BLaER1 (cell line): ENCODE measurements around the gene GATB.
A peak's percentile ranks its signal among the peaks of the same experiment; 100 is the strongest.

Source experiments
- H3K27ac ChIP-seq: shearing (Covaris generic); formaldehyde crosslinking; 2 replicates; pipeline ENCODE4 v1.8.1; 2022
- H3K27me3 ChIP-seq: shearing (Covaris generic); formaldehyde crosslinking; 2 replicates; pipeline ENCODE4 v1.8.1; 2022
- H3K36me3 ChIP-seq: shearing (Covaris generic); formaldehyde crosslinking; 2 replicates; pipeline ENCODE4 v1.8.1; 2022
- H3K4me1 ChIP-seq: shearing (Covaris generic); formaldehyde crosslinking; 2 replicates; pipeline ENCODE4 v1.8.1; 2022
- H3K4me2 ChIP-seq: shearing (Covaris generic); formaldehyde crosslinking; 2 replicates; pipeline ENCODE4 v1.8.1; 2022
- H3K4me3 ChIP-seq: shearing (Covaris generic); formaldehyde crosslinking; 2 replicates; pipeline ENCODE4 v1.8.1; 2022
- H3K9ac ChIP-seq: shearing (Covaris generic); formaldehyde crosslinking; 2 replicates; pipeline ENCODE4 v1.8.1; 2022
- H3K9me3 ChIP-seq: shearing (Covaris generic); formaldehyde crosslinking; 2 replicates; pipeline ENCODE4 v1.8.1; 2022
- H4K20me1 ChIP-seq: shearing (Covaris generic); formaldehyde crosslinking; 2 replicates; pipeline ENCODE4 v1.8.1; 2022
- Cebpa-rat ChIP-seq: shearing (Covaris generic); IDR thresholded peaks from 2 replicates; pipeline ENCODE4 v1.8.1; 2022

Gene GATB

GRCh38 chr4:151718984-151719955 lies 41.5 kb downstream of the GATB start:
- H3K4me1 ChIP-seq, result peaks cover 68% of the 10 kb centered on the region

GRCh38 chr4:151717909-151718628 lies 42.7 kb downstream of the GATB start:
- H3K27me3 ChIP-seq, result no peaks in the 10 kb centered on the region
- H3K4me3 ChIP-seq, result peak overlapping the region; percentile 37; the same call in 1 of the 2 replicates
- peaks cover 14% of the 10 kb centered on the region for H3K36me3 ChIP-seq
- H3K9ac ChIP-seq, result peak overlapping the region; percentile 59; the same call in 1 of the 2 replicates
- no peaks in the 10 kb centered on the region for H4K20me1 ChIP-seq
- peak overlapping the region; percentile 88 for H3K4me2 ChIP-seq
- no peak for TF ChIP-seq Cebpa-rat
- H3K9me3 ChIP-seq, result no peaks in the 10 kb centered on the region
- peak overlapping the region; percentile 68 for H3K27ac ChIP-seq
- peaks cover 66% of the 10 kb centered on the region for H3K4me1 ChIP-seq

More at GRCh38 chr4:151718984-151719955, 41.5 kb downstream of the GATB start:
- TF ChIP-seq Cebpa-rat, result no peak
- peak overlapping the region; percentile 88 for H3K4me2 ChIP-seq
- peak overlapping the region; percentile 59; the same call in 1 of the 2 replicates for H3K9ac ChIP-seq
- no peaks in the 10 kb centered on the region for H4K20me1 ChIP-seq
- no peak overlapping the region for H3K4me3 ChIP-seq
- H3K9me3 ChIP-seq, result no peaks in the 10 kb centered on the region
- no peaks in the 10 kb centered on the region for H3K27me3 ChIP-seq
- H3K36me3 ChIP-seq, result peaks cover 4% of the 10 kb centered on the region; the same call in 1 of the 2 replicates
- H3K27ac ChIP-seq, result peak overlapping the region; percentile 68

GRCh38 chr4:151717314-151717713 lies 43.5 kb downstream of the GATB start:
- H3K9ac ChIP-seq, result peak overlapping the region; percentile 59; the same call in 1 of the 2 replicates
- H3K4me1 ChIP-seq, result peaks cover 66% of the 10 kb centered on the region
- H3K36me3 ChIP-seq, result peaks cover 17% of the 10 kb centered on the region
- no peak overlapping the region for H3K4me3 ChIP-seq
- H3K4me2 ChIP-seq, result peak overlapping the region; percentile 88
- H3K27me3 ChIP-seq, result no peaks in the 10 kb centered on the region
- H4K20me1 ChIP-seq, result no peaks in the 10 kb centered on the region
- H3K9me3 ChIP-seq, result no peaks in the 10 kb centered on the region
- no peak for TF ChIP-seq Cebpa-rat
- peak overlapping the region; percentile 68; the same call in 1 of the 2 replicates for H3K27ac ChIP-seq

GRCh38 chr4:151716324-151716723 lies 44.5 kb downstream of the GATB start:
- Histone ChIP-seq H4K20me1 (no peaks in the 10 kb centered on the region), H3K9me3 (no peaks in the 10 kb centered on the region), H3K9ac (no peak overlapping the region), H3K27me3 (no peaks in the 10 kb centered on the region), H3K27ac (no peak overlapping the region), H3K4me2 (0 out of 2 replicates have a peak overlapping the region, but pooled peaks have one; percentile 11), H3K36me3 (peaks cover 17% of the 10 kb centered on the region), H3K4me1 (peaks cover 58% of the 10 kb centered on the region), H3K4me3 (no peak overlapping the region)
- TF ChIP-seq Cebpa-rat, result no peak

- TF ChIP-seq Cebpa-rat, result no peak
- Histone ChIP-seq H3K27ac (no peak overlapping the region), H3K27me3 (no peaks in the 10 kb centered on the region), H3K4me3 (no peak overlapping the region), H3K9ac (no peak overlapping the region), H3K36me3 (peaks cover 17% of the 10 kb centered on the region), H4K20me1 (no peaks in the 10 kb centered on the region), H3K4me2 (peak overlapping the region; percentile 11; the same call in 1 of the 2 replicates), H3K9me3 (no peaks in the 10 kb centered on the region), H3K4me1 (peaks cover 53% of the 10 kb centered on the region)
Observed at GRCh38 chr4:151715881-151716280, 44.9 kb downstream of the GATB start.

GRCh38 chr4:151712777-151713176 lies 48.0 kb downstream of the GATB start:
- H4K20me1 ChIP-seq, result no peaks in the 10 kb centered on the region
- peaks cover 22% of the 10 kb centered on the region for H3K4me1 ChIP-seq
- no peak for TF ChIP-seq Cebpa-rat
- peaks cover 19% of the 10 kb centered on the region for H3K36me3 ChIP-seq
- no peaks in the 10 kb centered on the region for H3K27me3 ChIP-seq
- H3K9ac ChIP-seq, result no peak overlapping the region
- no peak overlapping the region for H3K27ac ChIP-seq
- no peak overlapping the region for H3K4me3 ChIP-seq
- no peaks in the 10 kb centered on the region for H3K9me3 ChIP-seq
- H3K4me2 ChIP-seq, result no peak overlapping the region

GRCh38 chr4:151711646-151712045 lies 49.2 kb downstream of the GATB start:
- H3K4me3 ChIP-seq, result no peak overlapping the region
- no peak overlapping the region for H3K27ac ChIP-seq
- no peaks in the 10 kb centered on the region for H4K20me1 ChIP-seq
- H3K4me1 ChIP-seq, result peaks cover 11% of the 10 kb centered on the region
- H3K4me2 ChIP-seq, result no peak overlapping the region
- H3K36me3 ChIP-seq, result peaks cover 28% of the 10 kb centered on the region
- no peaks in the 10 kb centered on the region for H3K27me3 ChIP-seq
- no peaks in the 10 kb centered on the region for H3K9me3 ChIP-seq
- no peak overlapping the region for H3K9ac ChIP-seq
- TF ChIP-seq Cebpa-rat, result no peak

- Histone ChIP-seq H3K27ac (no peak overlapping the region), H3K9me3 (no peaks in the 10 kb centered on the region), H3K4me2 (no peak overlapping the region), H3K9ac (no peak overlapping the region), H3K27me3 (no peaks in the 10 kb centered on the region), H3K36me3 (peaks cover 42% of the 10 kb centered on the region), H4K20me1 (no peaks in the 10 kb centered on the region), H3K4me1 (no peaks in the 10 kb centered on the region), H3K4me3 (no peak overlapping the region)
- no peak for TF ChIP-seq Cebpa-rat
Observed at GRCh38 chr4:151709587-151709986, 51.2 kb downstream of the GATB start.

- Histone ChIP-seq H3K27me3 (no peaks in the 10 kb centered on the region), H3K4me3 (no peak overlapping the region), H3K4me2 (no peak overlapping the region), H4K20me1 (no peaks in the 10 kb centered on the region), H3K36me3 (peaks cover 40% of the 10 kb centered on the region), H3K4me1 (no peaks in the 10 kb centered on the region), H3K9me3 (no peaks in the 10 kb centered on the region), H3K9ac (no peak overlapping the region), H3K27ac (no peak overlapping the region)
- TF ChIP-seq Cebpa-rat, result no peak
Observed at GRCh38 chr4:151709071-151709470, 51.7 kb downstream of the GATB start.
